GM21786 (cell line): Measurements from ENCODE around the gene DDX42.

Experiments used
- ATAC-seq: cut with Tn5 transposase; IDR thresholded peaks from one replicate; pipeline ENCODE4 v1.9.1; 2021; ENCODE audit not compliant: unreplicated experiment

DDX42 gene

GRCh38 chr17:63774141-63774968 lies at the start of gene DDX42:
DDX42 (plus strand) TSS chr17:63774170; CDS start chr17:63787050, 12,880 bp downstream.
- peak; percentile 0 for ATAC-seq

- no peak for ATAC-seq
These were observed 38.3 kb upstream of the DDX42 start for GRCh38 chr17:63735691-63736090.

GRCh38 chr17:63740464-63741142 lies 33.4 kb upstream of the DDX42 start:
- ATAC-seq = no peak

GRCh38 chr17:63741143-63741407 lies 32.9 kb upstream of the DDX42 start:
- peak; percentile 17 for ATAC-seq

- ATAC-seq = peak; percentile 92
These were observed 32.4 kb upstream of the DDX42 start, which contains the start of gene STRADA for GRCh38 chr17:63741408-63742173. STRADA (minus strand) TSS chr17:63741799; CDS start chr17:63728369, 13,430 bp downstream.

GRCh38 chr17:63751806-63752205 lies 22.2 kb upstream of the DDX42 start:
- no peak for ATAC-seq

- ATAC-seq = no peak
These were observed 21.3 kb upstream of the DDX42 start for GRCh38 chr17:63752707-63753106.

GRCh38 chr17:63753215-63753614 lies 20.8 kb upstream of the DDX42 start:
- ATAC-seq = no peak

- no peak for ATAC-seq
These were observed 19.9 kb upstream of the DDX42 start for GRCh38 chr17:63754046-63754445.

- no peak for ATAC-seq
These were observed 15.5 kb upstream of the DDX42 start for GRCh38 chr17:63758428-63758827.

- no peak for ATAC-seq
These were observed 13.0 kb upstream of the DDX42 start for GRCh38 chr17:63760771-63761539.

GRCh38 chr17:63762161-63763078 lies 11.6 kb upstream of the DDX42 start:
- no peak for ATAC-seq

- ATAC-seq = no peak
These were observed 9.3 kb upstream of the DDX42 start for GRCh38 chr17:63764716-63765115.

- ATAC-seq = no peak
These were observed 7.2 kb upstream of the DDX42 start for GRCh38 chr17:63766754-63767153.

GRCh38 chr17:63768433-63768832 lies 5.5 kb upstream of the DDX42 start:
- ATAC-seq = no peak

GRCh38 chr17:63772801-63773271 lies 1.1 kb upstream of the DDX42 start:
- no peak for ATAC-seq

GRCh38 chr17:63773272-63774140 lies 464 bp upstream of the DDX42 start, which contains the start of gene CCDC47:
CCDC47 (minus strand) TSS chr17:63773597; CDS start chr17:63766175, 7,422 bp downstream.
- peak; percentile 86 for ATAC-seq

GRCh38 chr17:63774969-63775265 lies 947 bp downstream of the DDX42 start:
- ATAC-seq = no peak

GRCh38 chr17:63775420-63775819 lies 1.4 kb downstream of the DDX42 start:
- ATAC-seq = no peak
